ENCODE results near the gene MCF2L.

MCF2L gene

DNA sequence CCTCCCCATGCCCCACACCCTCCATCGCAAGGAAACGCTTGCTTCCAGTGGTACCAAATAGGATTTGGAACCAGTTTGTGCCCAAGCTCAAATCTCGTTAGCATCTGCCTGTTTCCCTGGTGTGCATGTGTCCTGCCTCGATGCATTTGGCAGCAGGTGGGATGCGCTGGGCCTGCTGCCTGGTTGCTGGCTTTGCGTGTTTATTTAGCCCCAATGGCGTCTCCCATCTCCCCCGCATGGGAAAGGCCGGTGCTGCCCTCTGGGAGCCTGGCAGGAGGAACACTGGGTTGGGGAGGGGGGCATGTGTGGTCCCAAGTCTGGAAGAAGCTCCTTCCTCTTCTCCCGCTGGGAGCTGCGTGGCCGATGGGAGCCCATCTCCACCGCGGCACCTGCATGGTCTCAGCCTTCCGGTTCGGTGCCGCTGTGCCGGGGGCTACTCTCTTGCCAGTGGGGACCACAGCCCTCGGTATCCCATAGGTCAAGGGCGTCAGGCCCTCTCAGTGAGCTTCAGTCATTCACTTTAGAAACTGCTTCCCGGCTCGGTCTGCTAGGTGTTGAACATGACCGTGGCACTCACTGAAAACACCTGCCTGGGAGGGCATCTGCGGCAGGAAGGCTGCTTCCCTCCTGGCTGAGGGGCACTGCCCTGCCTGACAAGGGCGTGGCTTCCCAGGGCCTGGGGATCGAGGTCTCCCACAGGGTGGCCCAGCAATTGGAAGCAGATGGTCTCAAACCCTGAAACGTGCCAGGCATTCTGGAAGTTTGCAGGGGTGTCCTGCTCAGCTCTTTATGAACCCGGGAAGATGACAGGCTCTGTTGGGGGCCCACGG, 124.8 kb downstream of the MCF2L start:
- TF ChIP-seq CTCF (IDR thresholded peaks at IDR 0.05), result no peak

GRCh38 chr13:113094410-113094800, 125.4 kb downstream of the MCF2L start:
- TF ChIP-seq CTCF (IDR thresholded peaks at IDR 0.05), result no peak

DNA sequence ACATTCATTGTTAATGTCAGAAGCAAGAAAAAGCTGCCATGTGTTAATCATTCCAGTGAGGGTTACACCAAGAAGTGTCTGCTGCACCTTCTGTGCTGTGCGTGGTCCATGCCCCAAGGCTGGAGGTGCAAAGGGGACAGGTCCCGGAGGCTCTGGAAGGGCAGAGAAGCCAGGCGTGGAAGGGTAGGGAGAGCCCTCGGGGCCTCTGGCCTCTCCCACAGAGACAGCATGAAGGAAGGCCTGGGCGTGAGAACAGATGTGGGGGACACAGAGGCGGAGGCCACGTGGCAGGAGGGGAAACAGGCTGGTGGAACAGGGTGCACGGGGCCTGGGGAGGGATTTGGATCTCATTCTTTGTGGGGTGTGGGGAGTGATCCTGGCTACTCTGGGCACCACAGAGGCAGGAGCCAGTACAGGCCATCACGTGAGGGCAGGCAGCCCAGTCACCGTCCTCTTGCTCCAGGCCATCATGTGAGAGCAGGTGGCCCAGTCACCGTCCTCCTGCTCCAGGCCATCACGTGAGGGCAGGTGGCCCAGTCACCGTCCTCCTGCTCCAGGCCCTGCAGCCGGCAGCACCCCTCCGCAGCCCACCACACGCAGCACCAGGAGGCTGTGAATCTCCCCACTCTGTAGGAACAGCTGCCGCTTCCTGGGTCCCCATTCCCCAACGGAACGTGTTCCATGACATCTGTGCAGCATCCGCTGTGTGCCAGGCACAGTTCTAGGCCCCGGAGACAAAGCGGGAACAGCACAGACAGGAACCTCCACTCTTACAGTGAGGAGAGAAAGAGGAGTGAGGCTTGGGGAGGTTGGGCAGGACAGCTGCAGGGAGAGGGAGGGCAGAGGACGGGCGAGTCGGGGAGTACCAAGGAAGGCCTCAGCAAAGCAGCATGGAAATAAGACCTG, 126.4 kb downstream of the MCF2L start:
- TF ChIP-seq CTCF (IDR thresholded peaks at IDR 0.05), result no peak

- no peak for TF ChIP-seq CTCF (IDR thresholded peaks at IDR 0.05)
Measured at GRCh38 chr13:113096052-113096744, 127.2 kb downstream of the MCF2L start.

DNA sequence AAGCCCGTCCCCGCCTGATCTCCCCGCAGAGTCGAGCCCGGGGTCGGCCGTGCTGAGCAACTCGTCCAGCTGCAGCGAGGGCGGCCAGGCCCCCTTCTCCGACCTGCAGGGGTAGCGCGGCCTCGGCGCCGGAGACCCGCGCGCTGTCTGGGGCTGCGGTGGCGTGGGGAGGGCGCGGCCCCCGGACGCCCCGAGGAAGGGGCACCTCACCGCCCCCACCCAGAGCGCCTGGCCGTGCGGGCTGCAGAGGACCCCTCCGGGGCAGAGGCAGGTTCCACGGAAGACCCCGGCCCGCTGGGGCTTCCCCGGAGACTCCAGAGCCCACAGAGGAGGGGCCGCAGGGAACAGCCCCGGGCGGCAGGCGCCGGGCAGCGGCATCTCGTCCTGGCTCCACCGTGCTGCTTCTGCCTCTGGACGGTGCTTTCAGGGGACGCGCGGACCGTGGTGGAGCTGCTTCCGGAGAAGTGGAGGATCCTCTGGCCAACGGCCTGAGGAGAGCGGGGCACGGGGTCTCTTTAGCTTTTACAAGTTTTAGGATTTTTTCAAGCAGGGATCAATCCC, 127.8 kb downstream of the MCF2L start:
- TF ChIP-seq CTCF (IDR thresholded peaks at IDR 0.05), result no peak

DNA sequence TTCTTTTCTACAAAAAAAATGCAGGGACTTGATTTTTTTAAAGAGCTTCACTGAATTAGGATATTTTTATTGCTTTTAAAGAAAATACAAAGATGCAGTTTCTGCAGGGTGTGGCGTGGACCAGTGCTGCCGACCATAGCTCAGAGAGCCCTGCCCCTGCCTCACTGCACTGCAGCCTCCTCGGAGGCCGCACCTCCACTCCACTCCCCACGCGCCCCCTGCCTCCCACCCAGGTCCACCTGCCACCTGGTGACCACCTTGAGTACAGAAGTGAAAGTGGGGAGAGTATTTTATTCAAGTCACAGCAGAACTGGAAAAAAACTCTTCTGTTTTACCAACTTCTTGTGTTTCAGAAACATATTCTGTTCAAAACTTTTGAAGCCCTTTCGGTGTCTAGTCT, 128.6 kb downstream of the MCF2L start:
- TF ChIP-seq CTCF (IDR thresholded peaks at IDR 0.05), result no peak

GRCh38 chr13:113098162-113098732, 129.2 kb downstream of the MCF2L start:
- TF ChIP-seq CTCF (IDR thresholded peaks at IDR 0.05), result no peak

Measured in LNCAP (cell line).